DOHH2 (cell line): Measurements from ENCODE around the gene MED26.

Experiments used
- EZH2phosphoT487 ChIP-seq: fragments of 200-600 bp; sonication (generic); IDR thresholded peaks from 2 replicates; pipeline ENCODE4 v1.6.1; 2017; ENCODE audit warnings: borderline replicate concordance, mild to moderate bottlenecking, antibody characterized with exemption, low read length, moderate library complexity, mixed read lengths
- TF ChIP-seq, protein P1 (sequence below): fragments of 200-600 bp; sonication (generic); IDR thresholded peaks from one replicate; pipeline ENCODE4 v1.5.1; 2014; ENCODE audit warnings: antibody characterized with exemption, mild to moderate bottlenecking, low read depth, low read length; ENCODE audit not compliant: poor library complexity, severe bottlenecking

- TF ChIP-seq, protein P1, sequence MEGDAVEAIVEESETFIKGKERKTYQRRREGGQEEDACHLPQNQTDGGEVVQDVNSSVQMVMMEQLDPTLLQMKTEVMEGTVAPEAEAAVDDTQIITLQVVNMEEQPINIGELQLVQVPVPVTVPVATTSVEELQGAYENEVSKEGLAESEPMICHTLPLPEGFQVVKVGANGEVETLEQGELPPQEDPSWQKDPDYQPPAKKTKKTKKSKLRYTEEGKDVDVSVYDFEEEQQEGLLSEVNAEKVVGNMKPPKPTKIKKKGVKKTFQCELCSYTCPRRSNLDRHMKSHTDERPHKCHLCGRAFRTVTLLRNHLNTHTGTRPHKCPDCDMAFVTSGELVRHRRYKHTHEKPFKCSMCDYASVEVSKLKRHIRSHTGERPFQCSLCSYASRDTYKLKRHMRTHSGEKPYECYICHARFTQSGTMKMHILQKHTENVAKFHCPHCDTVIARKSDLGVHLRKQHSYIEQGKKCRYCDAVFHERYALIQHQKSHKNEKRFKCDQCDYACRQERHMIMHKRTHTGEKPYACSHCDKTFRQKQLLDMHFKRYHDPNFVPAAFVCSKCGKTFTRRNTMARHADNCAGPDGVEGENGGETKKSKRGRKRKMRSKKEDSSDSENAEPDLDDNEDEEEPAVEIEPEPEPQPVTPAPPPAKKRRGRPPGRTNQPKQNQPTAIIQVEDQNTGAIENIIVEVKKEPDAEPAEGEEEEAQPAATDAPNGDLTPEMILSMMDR = no peak
- no peak for TF ChIP-seq EZH2phosphoT487
Observed at GRCh38 chr19:16657384-16657783, 29.4 kb upstream of the MED26 start.
